H1 (cell line): Measurements from ENCODE around the gene CCT6B. TPM values are rescaled to one million over a fixed set of nuclear protein-coding genes. Genes with fewer than 3 reads are reported as not detected.

Experiments used
- CTCF ChIA-PET: fragments of 300-600 bp; sonication (Branson Sonifier 250); formaldehyde crosslinking; loops from one replicate; lab custom pipeline; 2021; ENCODE audit not compliant: partially characterized antibody; lab: Charles Lee
- POLR2A ChIA-PET: fragments of 300-600 bp; sonication (Branson Sonifier 250); formaldehyde crosslinking; loops from one replicate; lab custom pipeline; 2021; ENCODE audit warnings: inconsistent platforms; ENCODE audit not compliant: partially characterized antibody; lab: Charles Lee
- DNase-seq, 2 experiments: peaks; one replicate each; pipeline versions ENCODE4 v3.0.0 to v3.0.0-alpha.2; 2010 to 2022; ENCODE audit warnings: low spot score in 2 of 2, low read depth in 1 of 2, mixed read lengths in 1 of 2
- FAIRE-seq: peaks from 2 replicates; lab custom pipeline; 2011; peaks lifted over from hg19 to GRCh38; lab: Jason Lieb, UNC
- H2AFZ ChIP-seq: 2 replicates; pipeline ENCODE4 v1.8.1; 2012; ENCODE audit warnings: low read length, inconsistent platforms
- H2AK5ac ChIP-seq: 2 replicates; pipeline ENCODE4 v1.6.1; 2013; ENCODE audit warnings: low read depth, low read length
- H2BK120ac ChIP-seq: replicated peaks from 2 replicates; pipeline ENCODE3; 2013; ENCODE audit warnings: low read depth, low read length, inconsistent platforms
- H2BK12ac ChIP-seq: 2 replicates; pipeline ENCODE4 v1.6.1; 2013; ENCODE audit warnings: low read depth, low read length
- H2BK15ac ChIP-seq: 2 replicates; pipeline ENCODE4 v1.6.1; 2013; ENCODE audit warnings: low read length
- H2BK20ac ChIP-seq: 2 replicates; pipeline ENCODE4 v1.6.1; 2013; ENCODE audit warnings: low read length
- H2BK5ac ChIP-seq: 2 replicates; pipeline ENCODE4 v1.6.1; 2013; ENCODE audit warnings: low read depth, low read length
- H3K14ac ChIP-seq: 2 replicates; pipeline ENCODE4 v1.6.1; 2013; ENCODE audit warnings: inconsistent platforms; ENCODE audit not compliant: insufficient read length
- H3K18ac ChIP-seq: 2 replicates; pipeline ENCODE4 v1.6.1; 2013; ENCODE audit warnings: low read length; ENCODE audit errors: extremely low read depth
- H3K23ac ChIP-seq: 2 replicates; pipeline ENCODE4 v1.6.1; 2013; ENCODE audit warnings: inconsistent platforms; ENCODE audit not compliant: insufficient read length
- H3K23me2 ChIP-seq: 2 replicates; pipeline ENCODE4 v1.6.1; 2013; ENCODE audit warnings: low read depth, low read length
- H3K27ac ChIP-seq: 2 replicates; pipeline ENCODE4 v1.6.1; 2011; ENCODE audit warnings: low read depth, low read length, inconsistent platforms
- H3K27me3 ChIP-seq, 4 experiments: replicated peaks in 1 of 4; 1 replicate in 1 of 4; 2 replicates in 3 of 4; pipeline versions ENCODE4 v1.6.1 to v1.8.1; 2011 to 2013; ENCODE audit warnings: low read length in 3 of 4, mild to moderate bottlenecking in 3 of 4, inconsistent platforms in 2 of 4, mixed read lengths in 2 of 4, moderate library complexity in 1 of 4; ENCODE audit not compliant: control insufficient read depth in 3 of 4, insufficient read depth in 3 of 4; ENCODE audit errors: extremely low read depth in 1 of 4
- H3K36me3 ChIP-seq, 4 experiments: 2 replicates each; pipeline versions ENCODE4 v1.6.1 to v1.8.1; 2011 to 2013; ENCODE audit warnings: mild to moderate bottlenecking in 4 of 4, low read length in 3 of 4, moderate library complexity in 2 of 4, control low read depth in 1 of 4, inconsistent platforms in 1 of 4; ENCODE audit not compliant: insufficient read depth in 4 of 4, control insufficient read depth in 2 of 4
- H3K4ac ChIP-seq: replicated peaks from 2 replicates; pipeline ENCODE3; 2013; ENCODE audit warnings: low read length, low read depth, mixed read lengths, inconsistent platforms; ENCODE audit not compliant: insufficient read length
- H3K4me1 ChIP-seq, 4 experiments: replicated peaks in 1 of 4; 1 replicate in 1 of 4; 2 replicates in 3 of 4; pipeline versions ENCODE4 v1.6.1 to v1.8.1; 2011 to 2013; ENCODE audit warnings: low read length in 3 of 4, inconsistent platforms in 2 of 4, mixed read lengths in 1 of 4; ENCODE audit not compliant: insufficient read depth in 4 of 4, control insufficient read depth in 3 of 4
- H3K4me2 ChIP-seq, 2 experiments: 2 replicates each; pipeline versions ENCODE4 v1.6.1 to v1.8.1; 2011 to 2013; ENCODE audit warnings: low read depth in 2 of 2, low read length in 2 of 2, control low read depth in 1 of 2, inconsistent platforms in 1 of 2, mild to moderate bottlenecking in 1 of 2; ENCODE audit not compliant: insufficient read depth in 1 of 2
- H3K4me3 ChIP-seq, 4 experiments: fragments of 200-600, 300-600 bp in 1 of 4; sonication (generic), shearing (Covaris generic), sonication (Bioruptor Twin) in 1 of 4; 2 replicates each; pipeline versions ENCODE4 v1.5.1 to v1.8.1; 2011 to 2016; ENCODE audit warnings: low read length in 4 of 4, low read depth in 3 of 4, control low read depth in 2 of 4, inconsistent platforms in 2 of 4, mild to moderate bottlenecking in 2 of 4, mixed read lengths in 1 of 4, moderate library complexity in 1 of 4; ENCODE audit not compliant: insufficient read depth in 2 of 4; ENCODE audit errors: extremely low read depth in 1 of 4
- H3K56ac ChIP-seq: replicated peaks from 2 replicates; pipeline ENCODE3; 2013; ENCODE audit warnings: low read depth, mild to moderate bottlenecking, mixed read lengths, low read length, inconsistent platforms; ENCODE audit not compliant: insufficient read length
- H3K79me1 ChIP-seq: 2 replicates; pipeline ENCODE4 v1.6.1; 2013; ENCODE audit warnings: low read depth, low read length, control low read depth
- H3K79me2 ChIP-seq, 2 experiments: 2 replicates each; pipeline versions ENCODE4 v1.6.1 to v1.8.1; 2012 to 2013; ENCODE audit warnings: low read length in 2 of 2, mild to moderate bottlenecking in 2 of 2, inconsistent platforms in 1 of 2; ENCODE audit not compliant: insufficient read depth in 2 of 2, control insufficient read depth in 1 of 2
- H3K9ac ChIP-seq, 4 experiments: replicated peaks in 1 of 4; 1 replicate in 1 of 4; 2 replicates in 3 of 4; pipeline versions ENCODE4 v1.6.1 to v1.8.1; 2011 to 2013; ENCODE audit warnings: low read depth in 3 of 4, low read length in 3 of 4, control low read depth in 2 of 4, mild to moderate bottlenecking in 2 of 4, moderate library complexity in 2 of 4, inconsistent platforms in 1 of 4; ENCODE audit errors: extremely low read depth in 1 of 4
- H3K9me3 ChIP-seq, 2 experiments: 2 replicates each; pipeline versions ENCODE4 v1.6.1 to v1.8.1; 2012 to 2013; ENCODE audit warnings: mild to moderate bottlenecking in 2 of 2, moderate library complexity in 2 of 2, control low read depth in 1 of 2, inconsistent platforms in 1 of 2, low read depth in 1 of 2, low read length in 1 of 2, mixed read lengths in 1 of 2; ENCODE audit not compliant: insufficient read depth in 2 of 2
- H4K20me1 ChIP-seq, 2 experiments: replicated peaks in 1 of 2; 2 replicates each; pipeline versions ENCODE3 to v1.8.1; 2011 to 2013; ENCODE audit warnings: inconsistent platforms in 2 of 2, low read length in 2 of 2, mild to moderate bottlenecking in 1 of 2; ENCODE audit not compliant: insufficient read depth in 2 of 2, control insufficient read depth in 1 of 2
- H4K5ac ChIP-seq: 2 replicates; pipeline ENCODE4 v1.6.1; 2013; ENCODE audit warnings: low read length, low read depth, mixed read lengths, inconsistent platforms; ENCODE audit not compliant: insufficient read length
- H4K8ac ChIP-seq: 2 replicates; pipeline ENCODE4 v1.8.0; 2013; ENCODE audit warnings: mild to moderate bottlenecking, moderate library complexity, low read length, inconsistent platforms; ENCODE audit not compliant: insufficient read depth; ENCODE audit errors: extremely low read depth
- H4K91ac ChIP-seq: replicated peaks from 2 replicates; pipeline ENCODE3; 2013; ENCODE audit warnings: low read length, mixed read lengths, inconsistent platforms; ENCODE audit not compliant: insufficient read length
- CBX5 ChIP-seq: fragments of 300-800, 300-1000 bp; sonication (generic); IDR thresholded peaks from 2 replicates; pipeline ENCODE4 v1.7.1; 2016; ENCODE audit warnings: antibody characterized with exemption, low read length, low read depth
- NANOG ChIP-seq: IDR thresholded peaks from 2 replicates; pipeline ENCODE4 v1.6.1; 2011; ENCODE audit warnings: low read length, low read depth, mild to moderate bottlenecking, inconsistent platforms; ENCODE audit not compliant: insufficient read depth, poor library complexity, severe bottlenecking
- WGBS, 2 experiments: shearing (Covaris generic) in 1 of 2; methylation state at CpG; one replicate each; pipeline versions ENCODE4 v1.1.6 to v1.1.7; 2013 to 2015; ENCODE audit warnings: low lambda C conversion rate in 2 of 2, mixed read lengths in 2 of 2, inconsistent platforms in 1 of 2, low coverage in 1 of 2, missing lambda C conversion rate in 1 of 2; ENCODE audit not compliant: insufficient replicate concordance in 2 of 2, insufficient coverage in 1 of 2, insufficient read length in 1 of 2; ENCODE audit errors: extremely low coverage in 1 of 2, missing lambda C conversion rate in 1 of 2; 5-methylcytosine and 5-hydroxymethylcytosine counted together
- polyA plus RNA-seq, 7 experiments: library from polyadenylated mRNA; depleted of rRNA in 3 of 7; stranded (reverse) in 5 of 7; unstranded in 2 of 7; fragments of >200 nt in 5 of 7; fragments of 200-250 nt in 2 of 7; gene quantifications; 1 replicate in 5 of 7; 2 replicates in 1 of 7; 4 replicates in 1 of 7; pipeline versions ENCODE4 v1.2.1 to v1.2.3, GENCODE V29; 2011 to 2013; ENCODE audit warnings: missing spikeins in 2 of 7, mixed read lengths in 2 of 7
- total RNA-seq: library from RNA; stranded (reverse); fragmentation: NEBNext Ultra II Directional; extraction: Animal tissue kit (Norgen Biotek cat#: 25700); gene quantifications from 2 replicates; pipeline ENCODE4 v1.2.1, GENCODE V29; 2021

CCT6B gene
- total and polyA plus RNA-seq, 2 of the 8 experiments (the other 6 are each of a cell fraction or from before 2014, with no cell fraction given), result 0.67 to 1.3 TPM

- FAIRE-seq (no peak), DNase-seq (no peak)
- no peak overlapping the region for H3K18ac ChIP-seq
- no peaks in the 10 kb centered on the region for H4K20me1 ChIP-seq
- TF ChIP-seq CBX5, result no peak
- no peak for TF ChIP-seq NANOG
- ChIA-PET CTCF (no interaction called here), POLR2A (interaction anchor here (0.7 to 1.6 kb wide), 3 partner anchors 15 to 172 kb away, joined by 3 read pairs; no protein-coding TSS in a partner anchor)
- no peak overlapping the region for H2BK15ac ChIP-seq
- H2AFZ ChIP-seq, result no peak overlapping the region
- no peak overlapping the region for H4K8ac ChIP-seq
- no peak overlapping the region for H3K4me3 ChIP-seq
- no peak overlapping the region for H2BK5ac ChIP-seq
- H2BK20ac ChIP-seq, result no peak overlapping the region
- 0 out of 7 replicates have a peak, but pooled peaks cover 0 to 3% (median under 1%) of the 10 kb centered on the region in 4 experiments for H3K4me1 ChIP-seq
- peaks cover 10% of the 10 kb centered on the region; the same call in 1 of the 2 replicates for H3K23me2 ChIP-seq
- H3K4me2 ChIP-seq, result no peak overlapping the region
- no peak overlapping the region for H3K14ac ChIP-seq
- H3K9ac ChIP-seq, result no peak overlapping the region
- no peak overlapping the region for H4K91ac ChIP-seq
- H2BK120ac ChIP-seq, result no peak overlapping the region
- H3K27me3 ChIP-seq, result peaks cover 0 to 3% (median under 1%) of the 10 kb centered on the region in 4 experiments; a peak in 2 of 7 replicates
- no peak overlapping the region for H3K27ac ChIP-seq
- no peak overlapping the region for H2AK5ac ChIP-seq
- H3K9me3 ChIP-seq, result no peaks in the 10 kb centered on the region
- H3K4ac ChIP-seq, result no peak overlapping the region
- H3K79me2 ChIP-seq, result peaks cover 0 to 20% of the 10 kb centered on the region in 2 experiments; a peak in 2 of 4 replicates
- H3K23ac ChIP-seq, result no peak overlapping the region
- H3K56ac ChIP-seq, result no peak overlapping the region
- H2BK12ac ChIP-seq, result no peak overlapping the region
- 85% methylated on average over 1 of the region's 1 CpG; no CpG with 5 or more reads in 1 of the 2 experiments for WGBS, 2 experiments
- no peaks in the 10 kb centered on the region for H3K79me1 ChIP-seq
- H3K36me3 ChIP-seq, result peaks cover 0 to 5% (median 0%) of the 10 kb centered on the region in 4 experiments; a peak in 1 of 8 replicates
- H4K5ac ChIP-seq, result no peak overlapping the region
These were observed 2.8 kb downstream of the CCT6B start for GRCh38 chr17:34958438-34958837.
